SK-N-MC (cell line): ENCODE results near the gene PTGES.

ENCODE experiments used
- EZH2 ChIP-seq: fragments of 200-600 bp; sonication (generic); IDR thresholded peaks from one replicate; pipeline ENCODE4 v1.6.1; 2017; ENCODE audit warnings: antibody characterized with exemption
- FOXP2 ChIP-seq: optimal IDR thresholded peaks from 2 replicates; pipeline ENCODE3; 2011; ENCODE audit warnings: mild to moderate bottlenecking, moderate library complexity; ENCODE audit not compliant: insufficient read depth; ENCODE audit errors: extremely low read length, control extremely low read depth
- POLR2AphosphoS5 ChIP-seq: IDR thresholded peaks from 2 replicates; pipeline ENCODE4 v1.6.1; 2012; ENCODE audit warnings: mild to moderate bottlenecking, low read depth, low read length, borderline replicate concordance

GRCh38 chr9:129710169-129710453 lies 42.7 kb downstream of the PTGES start:
- TF ChIP-seq POLR2AphosphoS5: no peak
- no peak for TF ChIP-seq EZH2
- no peak for TF ChIP-seq FOXP2
